Left lobe of liver (tissue), 2 donors: ENCODE measurements around the gene MGME1. TPM values are rescaled to one million over a fixed set of nuclear protein-coding genes. Genes with fewer than 3 reads are reported as not detected.

Source experiments
- ATAC-seq: fragments of 200-7000 bp; cut with Tn5 transposase; one replicate; pipeline ENCODE4 v1.9.1; 2020; ENCODE audit warnings: mild to moderate bottlenecking, moderate library complexity
- DNase-seq: peaks from one replicate; pipeline ENCODE4 v3.0.0-alpha.2; 2020; ENCODE audit warnings: low spot score
- total RNA-seq: library from RNA; stranded (reverse); gene quantifications from one replicate; pipeline ENCODE4 v1.2.1, GENCODE V29; 2021
- donor health status: DM: no; HTN: no; CAD: no; lungs with moderate emphysema.
- donor health status: DM: no; HTN: yes; CAD: no.

Gene MGME1
- total RNA-seq, 1 donor from 2014 or later, result 5.7 TPM

DNA sequence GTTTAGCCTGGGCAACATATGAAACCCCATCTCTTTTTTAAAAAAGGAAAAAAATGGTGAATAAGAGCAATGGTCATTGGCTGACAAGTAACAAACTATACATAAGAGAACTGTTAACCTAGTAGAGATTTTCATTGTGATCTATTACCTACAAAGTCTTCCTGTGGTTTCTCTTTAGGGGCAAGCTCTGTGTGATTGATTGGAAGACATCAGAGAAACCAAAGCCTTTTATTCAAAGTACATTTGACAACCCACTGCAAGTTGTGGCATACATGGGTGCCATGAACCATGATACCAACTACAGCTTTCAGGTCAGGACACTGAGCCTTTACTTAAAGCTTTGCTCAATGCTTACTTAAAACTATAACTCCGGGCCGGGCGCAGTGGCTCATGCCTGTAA is 19.2 kb downstream of the MGME1 start:
- ATAC-seq, result no peak

DNA sequence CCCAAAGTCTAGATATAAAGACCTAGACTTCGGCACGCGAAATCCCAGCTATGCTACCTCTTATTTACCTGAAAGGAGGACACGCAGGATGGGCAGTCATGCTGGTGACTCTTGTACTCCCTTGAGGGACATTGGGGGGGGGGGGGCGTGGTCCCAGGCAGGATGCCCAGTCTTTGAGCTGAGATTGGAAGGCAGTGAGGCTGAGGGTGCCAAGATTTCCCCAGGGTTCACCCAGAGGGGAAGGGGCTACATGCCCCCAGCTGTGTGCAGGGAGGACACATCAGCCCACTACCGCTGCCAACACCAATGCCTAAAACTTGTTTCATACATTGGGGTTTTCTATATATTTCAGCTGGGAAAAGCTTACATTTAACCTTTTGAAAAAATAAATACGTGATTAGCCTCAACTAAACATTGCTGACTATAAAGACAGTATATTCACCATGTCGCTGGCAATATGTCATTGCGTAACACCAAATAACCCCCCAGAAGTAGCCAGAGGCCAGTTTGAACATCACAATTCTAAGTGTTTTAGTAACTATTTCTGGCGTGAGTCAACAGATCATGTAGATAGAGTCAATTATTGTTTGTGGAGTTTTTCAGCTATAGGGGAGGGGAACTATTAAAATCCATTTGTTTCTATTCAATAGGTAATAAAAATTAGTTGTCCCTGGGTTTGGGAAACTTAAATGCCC is 21.6 kb downstream of the MGME1 start:
- ATAC-seq (no peak), DNase-seq (no peak)

More for the DNA sequence above, 19.2 kb downstream of the MGME1 start:
- DNase-seq, result no peak

DNA sequence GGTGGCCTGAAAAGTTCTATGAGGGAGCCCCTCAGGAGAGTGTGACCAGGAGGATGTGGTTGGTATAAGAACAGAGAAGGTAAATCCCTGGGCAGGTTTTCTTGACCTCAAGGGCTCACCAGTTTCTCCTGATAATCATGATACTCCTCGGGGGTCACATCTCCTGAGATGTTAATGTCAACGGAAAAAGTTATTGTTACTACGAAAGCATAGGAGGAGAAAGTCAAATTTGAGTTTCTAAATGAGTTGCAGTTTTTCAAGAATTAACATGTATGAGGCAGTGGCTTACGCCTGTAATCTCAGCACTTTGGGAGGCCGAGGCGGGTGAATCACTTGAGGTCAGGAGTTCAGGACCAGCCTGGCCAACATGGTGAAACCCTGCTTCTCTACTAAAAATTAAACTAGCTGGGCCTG is 23.4 kb downstream of the MGME1 start:
- ATAC-seq (no peak), DNase-seq (no peak)

DNA sequence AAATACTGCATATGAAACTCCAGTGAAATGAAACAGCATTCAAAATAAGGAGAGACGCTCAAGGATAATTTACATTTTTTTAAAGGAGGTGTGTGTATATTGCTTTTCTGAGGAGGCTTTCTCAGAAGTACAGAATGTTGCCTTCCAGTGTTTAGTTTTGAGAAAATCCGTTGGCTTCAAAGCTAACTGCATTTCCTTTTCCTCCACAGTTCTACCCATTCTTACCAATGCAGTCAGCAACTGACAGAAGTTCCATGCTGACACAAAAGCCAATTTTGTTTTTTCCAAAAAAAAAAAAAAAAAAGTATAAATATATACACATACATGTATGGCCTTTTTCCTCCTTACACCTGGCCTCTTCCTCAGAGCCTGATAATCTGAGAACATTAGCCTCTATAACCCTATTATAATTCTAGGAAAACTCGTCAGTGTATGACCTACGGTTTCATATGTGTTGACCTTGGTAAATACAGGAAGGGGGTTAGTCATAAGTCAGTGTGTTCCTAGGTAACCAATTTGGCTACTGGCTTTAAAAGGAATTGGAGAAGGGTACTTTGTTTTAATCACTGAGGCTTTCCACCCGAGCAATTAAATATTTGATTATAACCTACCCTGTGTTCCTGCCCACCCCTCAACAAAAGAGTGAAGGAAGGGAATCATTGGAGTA is 24.2 kb downstream of the MGME1 start:
- ATAC-seq (no peak), DNase-seq (no peak)

DNA sequence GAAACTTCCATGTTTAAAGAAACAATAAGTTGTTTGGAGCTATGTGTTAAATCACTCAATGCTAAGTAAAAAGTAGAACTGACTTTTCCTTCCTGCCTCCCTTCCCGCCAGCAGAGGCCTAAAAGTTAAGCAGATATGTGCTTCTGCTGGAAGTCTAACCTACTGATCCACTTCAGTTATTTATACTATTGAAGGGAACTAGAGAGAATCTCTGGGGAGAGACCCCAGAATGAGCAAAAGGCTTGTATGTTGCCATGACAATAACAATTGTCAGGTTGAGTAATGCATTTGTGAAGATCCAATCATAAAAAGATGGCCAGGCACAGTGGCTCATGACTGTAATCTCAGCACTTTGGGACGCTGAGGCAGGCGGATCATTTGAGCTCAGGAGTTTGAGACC is 24.7 kb downstream of the MGME1 start:
- no peak for DNase-seq
- no peak for ATAC-seq

DNA sequence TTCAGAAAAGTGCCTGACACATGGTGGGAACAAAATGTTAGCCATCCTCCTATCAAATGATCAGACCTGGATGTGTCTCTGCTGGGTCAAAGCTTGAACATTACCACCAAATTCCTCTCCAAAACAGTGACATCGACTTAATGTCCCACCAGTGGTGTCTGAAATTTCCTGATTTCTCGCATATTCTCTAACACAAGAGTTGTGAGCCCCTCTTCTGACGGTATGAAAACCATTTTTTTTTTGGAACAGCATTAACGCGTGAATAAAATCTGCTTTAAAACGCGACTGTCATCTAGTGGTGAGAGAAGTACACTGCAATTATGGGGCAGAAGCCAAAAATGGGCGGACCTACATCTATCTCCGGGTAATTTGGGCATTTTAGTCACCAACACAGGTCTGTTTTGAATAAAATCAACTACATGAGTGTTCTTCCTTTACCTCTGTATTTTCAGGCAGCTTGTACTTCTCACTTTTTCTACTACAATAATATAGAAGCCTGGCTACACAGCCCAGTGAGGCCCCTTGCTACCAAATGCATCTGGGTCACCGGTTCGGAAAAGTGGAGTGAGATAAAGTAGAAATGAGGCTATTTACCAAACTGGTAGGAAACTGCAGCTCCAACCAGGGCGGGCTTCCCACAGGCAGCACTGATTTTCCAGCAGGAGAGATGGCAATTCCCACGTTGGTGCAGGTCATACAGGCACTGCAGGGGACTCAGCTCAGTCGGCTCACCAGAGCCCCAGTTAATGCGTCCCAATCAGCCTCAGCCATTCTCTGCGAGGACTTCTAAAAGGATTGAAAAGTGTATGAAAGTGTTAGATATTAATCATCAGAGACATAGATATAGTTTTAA is 27.4 kb downstream of the MGME1 start:
- peak; percentile 96 for ATAC-seq
- no peak for DNase-seq

DNA sequence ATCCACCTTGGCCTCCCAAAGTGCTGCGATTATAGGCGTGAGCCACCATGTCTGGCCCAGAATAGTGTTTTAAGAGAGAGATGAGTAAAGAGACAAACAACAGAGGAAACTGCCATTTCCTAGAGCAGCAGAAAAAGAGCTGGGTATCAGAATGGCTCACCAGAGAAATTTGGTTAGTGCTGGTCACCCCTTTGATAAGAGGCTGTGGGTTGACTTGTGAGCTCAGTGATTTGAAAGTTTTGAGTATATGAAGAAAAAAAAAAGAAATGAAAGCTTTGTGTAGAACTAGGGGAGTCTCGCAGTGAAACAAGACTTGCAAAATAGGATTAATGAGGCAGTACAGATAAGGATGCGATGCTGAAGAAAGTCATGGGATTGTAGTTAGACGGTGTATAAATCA is 29.6 kb downstream of the MGME1 start:
- ATAC-seq, result no peak
- no peak for DNase-seq

DNA sequence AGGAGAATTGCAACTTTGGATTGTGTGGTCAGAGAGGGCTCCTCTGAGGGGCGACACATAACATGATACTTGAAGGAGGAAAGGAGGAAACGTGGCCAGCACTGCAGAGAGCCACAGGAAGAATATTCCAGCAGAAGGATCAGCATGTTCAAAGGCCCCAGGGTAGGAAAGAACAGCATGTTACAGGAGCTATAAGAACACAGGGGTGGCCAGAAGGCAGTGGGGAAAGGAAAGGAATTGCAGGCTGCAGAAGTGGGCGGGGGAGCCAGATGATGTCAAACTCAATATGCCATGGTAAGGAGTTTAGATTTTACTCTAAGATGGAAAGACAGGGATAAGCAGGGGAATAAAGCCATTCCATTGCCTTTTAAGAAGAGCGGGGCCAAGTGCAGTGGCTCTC is 30.7 kb downstream of the MGME1 start:
- DNase-seq, result no peak
- no peak for ATAC-seq

DNA sequence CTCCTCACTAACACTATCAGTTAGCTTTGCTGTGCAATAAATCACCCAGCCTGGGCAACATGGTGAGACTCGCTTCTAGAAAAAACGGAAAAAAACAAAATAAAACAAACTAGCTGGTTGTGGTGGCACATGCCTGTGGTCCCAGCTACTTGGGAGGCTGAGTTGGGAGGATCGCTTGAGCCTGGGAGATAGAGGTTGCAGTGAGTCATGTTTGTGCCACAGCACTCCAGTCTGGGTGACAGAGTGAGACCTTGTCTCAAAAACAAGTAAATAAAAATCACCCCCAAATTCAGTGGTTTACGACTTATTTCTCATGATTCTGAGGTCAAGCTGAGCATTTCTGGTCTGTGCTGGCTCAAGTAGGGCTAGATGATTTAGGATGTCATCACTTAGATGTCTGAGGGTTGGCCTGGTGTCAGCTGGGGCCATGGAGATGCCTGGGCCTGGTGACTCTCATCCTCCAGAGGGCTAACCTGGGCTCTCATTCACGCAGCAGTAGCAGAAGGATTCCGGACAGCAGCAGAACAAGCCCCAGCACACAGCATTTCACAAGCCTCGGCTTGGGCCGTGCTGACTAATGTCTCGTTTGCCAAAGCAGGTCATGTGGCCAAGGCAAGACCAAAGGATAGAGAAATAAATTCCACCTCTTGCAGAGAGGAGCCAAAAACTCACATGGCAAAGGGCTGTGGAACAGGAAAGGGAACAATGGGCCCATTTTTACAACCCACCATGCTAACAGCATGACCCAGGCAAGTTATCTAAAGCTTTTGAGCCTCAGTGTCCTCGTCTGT is 32.5 kb downstream of the MGME1 start:
- DNase-seq (peak; percentile 87), ATAC-seq (peak; percentile 98)

DNA sequence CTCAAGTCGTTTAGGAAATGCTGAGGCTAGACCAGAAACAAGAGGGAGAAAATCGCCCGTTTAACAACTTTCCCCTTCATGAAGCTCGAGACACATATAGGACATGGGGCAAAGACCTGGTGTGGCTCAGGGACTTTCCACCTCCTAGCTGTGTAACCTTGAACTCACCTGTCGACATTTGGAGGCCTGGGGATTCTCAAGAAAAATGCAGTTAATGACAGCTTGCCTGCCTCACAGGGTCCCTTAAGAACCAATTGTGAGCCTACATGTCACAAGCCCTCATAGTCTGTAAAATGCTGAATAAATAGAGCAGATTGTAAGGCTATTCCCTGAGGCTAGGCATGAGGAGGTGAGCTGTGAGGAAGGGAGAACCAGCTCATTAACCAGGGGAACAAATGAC is 35.1 kb downstream of the MGME1 start:
- no peak for ATAC-seq
- DNase-seq, result no peak

DNA sequence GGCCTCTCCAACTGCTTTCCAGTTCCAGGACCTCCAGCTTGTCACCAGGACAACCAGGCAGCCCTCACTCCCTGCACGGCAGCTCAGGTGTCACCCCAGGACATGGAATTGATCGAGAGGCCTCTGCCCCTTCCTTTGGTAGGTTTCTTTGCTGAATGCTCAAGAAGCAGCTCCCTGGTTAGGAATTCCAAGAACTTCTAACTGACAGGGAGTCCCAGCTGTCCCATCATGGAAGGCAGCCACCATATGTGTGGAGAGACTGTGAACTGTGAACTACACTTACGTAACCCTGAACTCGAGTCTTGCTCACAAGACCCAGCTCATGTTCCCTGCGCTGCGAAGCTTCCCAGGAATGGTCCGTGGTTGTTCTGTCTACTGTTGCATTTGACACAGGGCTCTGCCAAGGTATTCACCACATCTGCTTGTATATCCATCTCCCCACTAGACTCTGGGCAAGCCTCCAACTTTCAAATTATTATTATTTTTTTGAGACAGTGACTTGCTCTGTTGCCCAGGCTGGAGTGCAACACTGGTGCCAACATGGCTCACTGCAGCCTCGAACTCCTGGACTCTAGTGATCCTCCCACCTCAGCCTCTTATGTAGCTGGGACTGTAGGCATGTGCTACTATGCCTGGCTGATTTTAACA is 35.7 kb downstream of the MGME1 start:
- ATAC-seq (no peak), DNase-seq (no peak)

DNA sequence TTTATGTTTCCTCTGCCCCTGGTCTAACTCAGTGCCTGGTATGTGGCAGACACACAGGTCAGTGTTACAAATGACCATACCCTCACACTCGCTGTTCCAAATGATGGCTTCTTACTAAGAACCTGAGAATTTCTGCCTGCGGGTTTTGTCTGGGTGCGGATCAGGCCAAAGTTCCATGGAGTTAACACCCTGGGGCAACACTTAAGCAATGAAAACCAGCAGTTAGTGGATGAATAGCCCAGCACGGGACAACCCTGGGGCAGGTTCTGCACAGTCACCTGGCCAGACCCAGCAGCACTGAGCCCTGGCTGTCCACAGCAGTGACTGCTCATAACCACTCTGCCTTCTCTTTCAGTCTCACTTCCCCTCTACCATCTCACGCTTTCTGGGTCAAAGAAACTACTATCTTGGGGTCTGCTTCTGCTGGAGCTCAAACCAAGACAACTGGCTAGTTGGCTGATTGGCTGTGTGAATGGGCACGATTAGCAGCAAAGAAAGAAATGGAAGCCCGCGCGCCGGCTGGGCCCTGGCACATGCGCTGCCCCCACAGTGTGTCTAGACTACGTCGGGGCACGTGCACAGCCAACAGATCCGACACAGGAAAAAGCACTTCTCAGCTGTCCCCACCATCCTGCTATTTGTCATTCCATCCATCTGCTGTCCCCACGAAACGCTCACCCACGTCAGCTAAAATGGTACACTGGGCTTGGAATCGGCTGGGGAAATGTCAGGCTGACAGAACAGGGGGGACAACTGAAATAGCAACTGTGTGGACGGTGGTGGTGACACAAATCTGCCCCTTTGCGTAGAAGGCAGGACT is 36.6 kb downstream of the MGME1 start:
- no peak for DNase-seq
- ATAC-seq, result no peak

DNA sequence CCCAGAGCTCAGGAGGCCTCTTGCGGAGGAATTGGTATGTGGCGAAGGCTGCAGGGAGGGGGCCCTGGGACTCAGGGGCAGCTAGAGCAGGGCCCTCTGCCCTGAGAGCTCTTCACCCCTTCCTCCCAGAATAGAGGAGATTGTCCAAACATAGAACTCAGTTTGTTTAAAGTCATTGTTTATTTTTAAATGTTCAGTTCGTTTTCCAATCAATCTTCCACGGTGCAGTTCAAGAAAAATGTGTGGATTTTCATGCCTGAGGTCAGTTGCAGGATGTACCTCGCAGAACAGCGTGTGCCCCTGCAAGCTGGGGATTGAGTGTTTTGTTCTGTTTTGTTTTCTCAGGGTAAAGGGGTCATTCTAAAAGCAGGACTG is 37.2 kb downstream of the MGME1 start:
- ATAC-seq (no peak), DNase-seq (no peak)

DNA sequence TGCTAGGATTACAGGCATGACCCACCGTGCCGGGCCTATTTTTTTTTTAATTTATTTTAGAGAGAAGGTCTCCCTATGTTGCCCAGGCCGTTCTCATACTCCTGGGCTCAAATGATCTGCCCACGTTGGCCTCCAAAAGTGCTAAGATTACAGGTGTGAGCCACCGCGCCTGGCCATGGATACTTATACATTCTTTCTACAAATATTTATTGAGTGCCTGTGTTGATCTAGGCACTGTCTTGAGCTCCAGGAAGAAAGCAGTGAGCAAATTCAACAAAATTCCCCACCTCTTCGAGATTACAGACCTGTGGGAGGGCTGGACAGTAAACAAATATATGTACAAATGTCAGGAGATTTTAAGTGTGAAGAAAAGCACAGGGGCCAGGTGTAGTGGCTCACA is 37.9 kb downstream of the MGME1 start:
- DNase-seq (no peak), ATAC-seq (no peak)

DNA sequence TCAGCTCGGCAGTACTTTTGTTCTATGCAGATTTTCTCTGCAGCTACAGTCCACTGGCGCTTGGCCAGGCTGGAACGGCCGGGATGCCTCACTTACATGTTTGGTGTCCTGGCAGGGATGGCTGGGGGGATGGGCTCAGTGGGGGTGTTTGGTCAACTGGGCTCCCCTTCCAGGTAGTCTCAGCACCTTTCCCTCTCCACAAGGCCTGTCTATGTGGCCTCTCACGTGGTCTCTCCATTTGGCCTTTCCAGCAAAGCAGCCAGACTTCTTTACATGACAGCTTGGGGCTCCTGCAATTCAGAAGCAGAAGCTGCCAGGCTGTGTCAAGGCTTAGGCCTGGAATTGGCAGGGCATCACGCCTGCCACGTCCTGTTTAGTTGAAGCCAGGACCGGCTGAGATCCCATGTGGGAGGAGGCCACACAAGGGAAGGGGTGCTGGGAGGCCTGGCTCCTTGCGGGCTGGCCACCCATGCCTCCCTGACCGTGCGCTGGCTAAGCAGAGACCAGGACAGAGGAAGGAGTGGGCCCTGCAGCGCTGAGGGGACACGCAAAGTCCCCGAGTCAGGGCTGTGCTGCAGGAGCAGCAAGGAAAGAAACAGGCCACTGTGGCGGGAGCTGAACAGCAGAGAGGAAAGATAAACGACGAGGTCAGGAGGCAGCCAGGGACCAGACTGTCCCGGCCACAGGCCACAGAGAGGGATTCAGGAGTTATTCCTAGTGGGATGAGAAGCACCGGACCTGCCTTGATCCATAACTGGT is 38.9 kb downstream of the MGME1 start:
- peak; percentile 62 for DNase-seq
- ATAC-seq, result peak; percentile 70

DNA sequence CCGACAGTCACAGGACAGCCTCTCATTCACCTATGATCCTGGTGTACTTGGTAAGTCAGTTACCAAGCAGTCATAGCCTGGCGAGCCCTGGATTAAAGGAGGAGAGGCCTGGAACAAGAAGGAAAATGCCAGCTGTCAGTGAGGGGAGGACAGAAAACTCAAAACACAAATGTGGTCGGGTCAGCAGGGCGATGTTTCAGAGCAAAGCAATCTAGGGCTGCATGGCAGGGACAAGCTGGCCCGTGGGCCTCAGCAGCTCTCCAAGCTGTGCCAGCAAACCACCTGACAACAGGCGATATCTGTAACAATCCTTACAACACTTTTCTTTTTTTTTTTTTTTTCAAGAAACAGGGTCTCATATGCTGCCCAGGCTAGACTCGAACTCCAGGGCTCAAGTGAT is 40.3 kb downstream of the MGME1 start:
- no peak for DNase-seq
- no peak for ATAC-seq

DNA sequence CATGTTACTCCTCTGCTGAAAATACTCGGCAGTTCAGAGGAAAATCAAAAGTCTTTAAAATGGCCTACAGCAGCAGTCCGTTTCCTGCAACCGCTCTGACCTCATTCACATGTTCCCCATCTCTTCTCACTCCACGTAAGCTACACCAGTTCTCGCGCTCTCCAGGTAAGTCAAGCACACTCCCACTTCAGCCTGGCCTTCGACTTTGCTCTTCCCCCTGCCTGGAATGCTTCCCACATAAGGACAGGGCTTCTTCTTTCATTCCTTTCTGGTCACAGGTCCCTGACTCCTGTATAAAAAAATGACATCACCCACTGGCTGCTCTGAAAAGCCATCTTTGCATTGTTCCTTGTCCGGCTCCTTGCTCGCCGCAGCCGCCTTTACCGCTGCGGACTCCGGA is 42.7 kb downstream of the MGME1 start:
- DNase-seq, result no peak
- ATAC-seq, result no peak

DNA sequence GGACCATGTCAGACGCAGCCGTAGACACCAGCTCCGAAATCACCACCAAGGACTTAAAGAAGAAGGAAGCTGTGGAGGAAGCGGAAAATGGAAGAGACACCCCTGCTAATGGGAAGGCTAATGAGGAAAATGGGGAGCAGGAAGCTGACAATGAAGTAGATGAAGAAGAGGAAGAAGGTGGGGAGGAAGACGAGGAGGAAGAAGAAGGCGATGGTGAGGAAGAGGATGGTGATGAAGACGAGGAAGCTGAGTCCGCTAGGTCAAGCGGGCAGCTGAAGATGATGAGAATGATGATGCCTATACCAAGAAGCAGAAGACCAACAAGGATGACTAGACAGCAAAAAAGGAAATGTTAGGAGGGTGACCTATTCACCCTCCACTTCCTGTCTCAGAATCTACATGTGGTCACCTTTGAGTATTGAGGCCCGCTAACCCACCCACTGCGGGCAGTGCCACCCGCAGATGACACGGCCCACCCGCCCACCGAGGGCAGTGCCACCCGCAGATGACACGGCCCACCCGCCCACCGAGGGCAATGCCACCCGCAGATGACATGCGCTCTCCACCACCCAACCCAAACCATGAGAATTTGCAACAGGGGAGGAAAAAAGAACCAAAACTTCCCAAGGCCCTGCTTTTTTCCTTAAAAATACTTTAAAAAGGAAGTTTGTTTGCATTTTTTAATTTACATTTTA is 43.3 kb downstream of the MGME1 start:
- DNase-seq, result no peak
- ATAC-seq, result no peak
